Activated naive CD8-positive, alpha-beta T cell treated with anti-CD3 and anti-CD28 coated beads, Interleukin-2, amount 50 U/mL, for 24 hours (primary cell): ENCODE results near the gene SEPHS1.
"Not testable (repeated sequence)": the region's sequence is repeated elsewhere in the genome, so short reads cannot be mapped to it uniquely, and the experiment has no call there.

Experiments
- ATAC-seq: fragments of 150-1000 bp; cut with Tn5 transposase; one replicate; pipeline ENCODE4 v1.10.0; 2021
- DNase-seq: peaks from one replicate; pipeline ENCODE4 v3.0.0; 2021
- H3K27ac Mint-ChIP-seq: one replicate; pipeline ENCODE4 v1.8.0; 2021; ENCODE audit warnings: mild to moderate bottlenecking, mixed read lengths
- H3K27me3 Mint-ChIP-seq: one replicate; pipeline ENCODE4 v1.8.0; 2021; ENCODE audit warnings: mixed read lengths
- H3K36me3 Mint-ChIP-seq: one replicate; pipeline ENCODE4 v1.8.0; 2021; ENCODE audit warnings: low read depth, mixed read lengths
- H3K4me1 Mint-ChIP-seq: one replicate; pipeline ENCODE4 v1.8.0; 2021; ENCODE audit warnings: mixed read lengths
- H3K4me3 Mint-ChIP-seq: one replicate; pipeline ENCODE4 v1.8.0; 2021; ENCODE audit warnings: mild to moderate bottlenecking, moderate library complexity, mixed read lengths
- H3K9me3 Mint-ChIP-seq: one replicate; pipeline ENCODE4 v1.8.0; 2021; ENCODE audit warnings: mixed read lengths

SEPHS1 gene

GRCh38 chr10:13348216-13349017, at the start of gene SEPHS1:
Gene SEPHS1, minus strand, starts transcription at chr10:13348293. Its CDS starts 3,343 bp downstream, at chr10:13344950.
- ATAC-seq (peak; percentile 80), DNase-seq (peak; percentile 84)
- H3K36me3 Mint-ChIP-seq, result peaks cover 17% of the 10 kb centered on the region
- peak within 1 kb of the TSS; percentile 93 for H3K27ac Mint-ChIP-seq
- no peaks in the 10 kb centered on the region for H3K9me3 Mint-ChIP-seq
- peak within 1 kb of the TSS; percentile 86 for H3K4me3 Mint-ChIP-seq
- H3K27me3 Mint-ChIP-seq, result no peaks in the 10 kb centered on the region
- peaks cover 58% of the 10 kb centered on the region for H3K4me1 Mint-ChIP-seq

DNA sequence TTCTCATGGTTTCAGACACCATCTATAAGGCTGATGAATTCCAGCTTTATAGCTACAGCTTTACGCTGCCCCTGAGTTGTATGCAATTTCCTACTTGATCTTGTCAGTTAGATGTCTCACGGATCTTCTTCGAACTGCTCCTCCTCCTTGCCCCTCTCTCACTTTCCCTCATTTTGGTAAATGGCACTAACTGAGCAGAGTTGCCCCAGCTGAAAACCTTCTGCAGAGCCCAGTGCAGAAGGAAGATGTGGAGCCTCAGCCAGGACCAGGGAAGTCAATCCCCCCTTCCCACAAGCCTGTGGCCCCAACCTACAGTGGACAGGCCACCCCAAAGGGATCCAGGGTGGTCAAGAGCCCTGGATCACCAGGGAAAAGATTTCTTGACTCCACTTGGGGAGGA, 49.0 kb upstream of the SEPHS1 start:
- DNase-seq (no peak), ATAC-seq (no peak)
- Mint-ChIP-seq H3K4me1 (no peaks in the 10 kb centered on the region), H3K27ac (no peak overlapping the region), H3K36me3 (no peaks in the 10 kb centered on the region), H3K9me3 (no peaks in the 10 kb centered on the region), H3K4me3 (no peak overlapping the region), H3K27me3 (peaks cover 13% of the 10 kb centered on the region)

DNA sequence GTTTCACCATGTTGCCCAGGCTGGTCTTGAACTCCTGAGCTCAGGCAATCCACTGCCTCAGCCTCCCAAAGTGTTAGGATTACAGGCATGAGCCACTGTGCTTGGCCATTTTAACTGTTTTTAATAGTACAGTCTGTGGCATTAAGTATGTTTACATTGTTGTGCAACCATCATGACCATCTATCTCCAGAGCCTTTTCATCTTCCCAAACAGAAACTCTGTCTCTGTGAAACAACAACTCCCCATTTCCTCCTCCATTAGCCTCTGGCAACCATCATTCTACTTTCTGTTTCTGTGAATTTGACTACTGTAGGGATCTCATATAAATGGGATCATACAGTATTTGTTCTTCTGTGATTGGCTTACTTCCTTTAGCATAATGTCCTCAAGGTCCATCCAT, 48.3 kb upstream of the SEPHS1 start:
- DNase-seq (no peak), ATAC-seq (no peak)
- H3K27me3 Mint-ChIP-seq, result peaks cover 13% of the 10 kb centered on the region
- no peaks in the 10 kb centered on the region for H3K9me3 Mint-ChIP-seq
- no peak overlapping the region for H3K27ac Mint-ChIP-seq
- no peaks in the 10 kb centered on the region for H3K4me1 Mint-ChIP-seq
- H3K4me3 Mint-ChIP-seq, result no peak overlapping the region
- no peaks in the 10 kb centered on the region for H3K36me3 Mint-ChIP-seq

GRCh38 chr10:13395540-13395939, 47.4 kb upstream of the SEPHS1 start:
- H3K4me3 Mint-ChIP-seq, result no peak overlapping the region
- ATAC-seq (no peak), DNase-seq (no peak)
- H3K27ac Mint-ChIP-seq, result no peak overlapping the region
- no peaks in the 10 kb centered on the region for H3K9me3 Mint-ChIP-seq
- H3K4me1 Mint-ChIP-seq, result peaks cover under 1% of the 10 kb centered on the region
- peaks cover 16% of the 10 kb centered on the region for H3K27me3 Mint-ChIP-seq
- H3K36me3 Mint-ChIP-seq, result no peaks in the 10 kb centered on the region

DNA sequence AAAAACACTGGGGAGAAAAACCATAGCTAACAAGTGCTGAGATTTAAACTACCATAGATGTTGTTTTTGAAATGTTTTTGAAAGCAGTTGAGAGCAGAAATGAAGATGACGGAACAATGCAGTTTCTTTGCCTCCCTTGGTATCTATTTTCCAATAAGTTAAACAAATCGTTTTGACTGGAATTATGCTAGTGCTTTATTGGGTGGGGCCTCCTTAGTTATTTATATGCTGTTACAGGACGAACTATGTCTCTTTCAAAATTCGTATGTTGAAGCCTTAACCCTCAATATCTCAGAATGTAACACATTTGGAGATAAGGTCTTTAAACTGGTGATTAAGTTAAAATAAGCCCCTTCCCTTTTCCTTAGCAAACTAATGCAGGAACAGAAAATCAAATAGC, 45.5 kb upstream of the SEPHS1 start:
- no peaks in the 10 kb centered on the region for H3K36me3 Mint-ChIP-seq
- ATAC-seq (no peak), DNase-seq (no peak)
- H3K27ac Mint-ChIP-seq, result no peak overlapping the region
- H3K9me3 Mint-ChIP-seq, result no peaks in the 10 kb centered on the region
- peaks cover 1% of the 10 kb centered on the region for H3K4me1 Mint-ChIP-seq
- H3K27me3 Mint-ChIP-seq, result peaks cover 12% of the 10 kb centered on the region
- H3K4me3 Mint-ChIP-seq, result no peak overlapping the region

- H3K27me3 Mint-ChIP-seq, result peaks cover 12% of the 10 kb centered on the region
- ATAC-seq, result no peak
- H3K4me1 Mint-ChIP-seq, result peaks cover 1% of the 10 kb centered on the region
Observed at GRCh38 chr10:13392701-13393100, 44.6 kb upstream of the SEPHS1 start.

DNA sequence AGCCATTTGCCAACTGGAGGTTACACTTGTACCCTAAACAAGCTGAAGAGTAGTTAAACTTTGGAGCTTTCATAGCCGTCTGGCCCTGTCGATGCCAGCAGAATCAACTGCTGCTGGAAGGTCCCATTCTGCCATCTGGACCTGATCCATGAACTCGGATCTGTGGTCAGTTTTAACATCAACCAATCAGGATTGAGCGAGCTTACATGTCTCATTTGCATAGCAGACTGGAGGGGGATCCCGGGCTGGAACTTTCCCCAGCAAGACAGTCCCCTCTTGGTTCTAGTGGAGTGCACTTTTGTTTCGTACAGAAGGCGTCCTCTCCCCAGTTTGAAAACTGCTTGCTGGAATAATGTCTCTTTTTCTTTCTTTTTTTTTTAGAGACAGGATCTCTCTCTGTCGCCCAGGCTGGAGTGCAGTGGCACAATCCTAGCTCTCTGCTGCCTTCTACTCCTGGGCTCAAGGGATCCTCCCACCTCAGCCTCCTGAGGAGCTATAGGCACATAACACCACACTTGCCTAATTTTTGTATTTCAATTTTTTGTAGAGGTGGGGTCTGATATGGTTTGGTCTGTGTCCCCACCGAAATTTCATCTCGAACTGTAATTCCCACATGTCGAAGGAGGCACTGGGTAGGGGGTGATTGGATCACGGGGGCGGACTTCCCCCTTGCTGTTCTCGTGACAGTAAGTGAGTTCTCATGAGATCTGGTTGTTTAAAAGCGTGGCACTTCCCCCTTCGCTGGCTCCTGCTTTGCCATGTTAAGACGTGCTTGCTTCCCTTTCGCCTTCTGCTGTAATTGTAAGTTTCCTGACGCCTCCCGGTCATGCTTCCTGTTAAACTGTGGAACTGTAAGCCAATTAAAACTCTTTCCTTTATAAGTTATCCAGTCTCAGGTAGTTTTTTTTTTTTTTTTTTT, 42.8 kb upstream of the SEPHS1 start:
- ATAC-seq (no peak), DNase-seq (no peak)
- Mint-ChIP-seq H3K27me3 (peaks cover 15% of the 10 kb centered on the region), H3K4me1 (peaks cover 1% of the 10 kb centered on the region), H3K36me3 (no peaks in the 10 kb centered on the region), H3K27ac (no peak overlapping the region), H3K9me3 (no peaks in the 10 kb centered on the region), H3K4me3 (no peak overlapping the region)

More at GRCh38 chr10:13392701-13393100, 44.6 kb upstream of the SEPHS1 start:
- no peaks in the 10 kb centered on the region for H3K9me3 Mint-ChIP-seq
- no peak overlapping the region for H3K4me3 Mint-ChIP-seq
- no peaks in the 10 kb centered on the region for H3K36me3 Mint-ChIP-seq
- H3K27ac Mint-ChIP-seq, result no peak overlapping the region
- no peak for DNase-seq

- DNase-seq (no peak), ATAC-seq (no peak)
- H3K27ac Mint-ChIP-seq, result no peak overlapping the region
- no peaks in the 10 kb centered on the region for H3K36me3 Mint-ChIP-seq
- H3K9me3 Mint-ChIP-seq, result no peaks in the 10 kb centered on the region
- peaks cover 21% of the 10 kb centered on the region for H3K27me3 Mint-ChIP-seq
- H3K4me1 Mint-ChIP-seq, result peaks cover 1% of the 10 kb centered on the region
- H3K4me3 Mint-ChIP-seq, result no peak overlapping the region
Observed at GRCh38 chr10:13388478-13389230, 40.6 kb upstream of the SEPHS1 start.

GRCh38 chr10:13386021-13386420, 37.9 kb upstream of the SEPHS1 start:
- Mint-ChIP-seq H3K4me3 (no peak overlapping the region), H3K36me3 (no peaks in the 10 kb centered on the region), H3K27me3 (peaks cover 35% of the 10 kb centered on the region), H3K27ac (no peak overlapping the region), H3K9me3 (no peaks in the 10 kb centered on the region), H3K4me1 (peaks cover 11% of the 10 kb centered on the region)
- no peak for DNase-seq
- no peak for ATAC-seq

DNA sequence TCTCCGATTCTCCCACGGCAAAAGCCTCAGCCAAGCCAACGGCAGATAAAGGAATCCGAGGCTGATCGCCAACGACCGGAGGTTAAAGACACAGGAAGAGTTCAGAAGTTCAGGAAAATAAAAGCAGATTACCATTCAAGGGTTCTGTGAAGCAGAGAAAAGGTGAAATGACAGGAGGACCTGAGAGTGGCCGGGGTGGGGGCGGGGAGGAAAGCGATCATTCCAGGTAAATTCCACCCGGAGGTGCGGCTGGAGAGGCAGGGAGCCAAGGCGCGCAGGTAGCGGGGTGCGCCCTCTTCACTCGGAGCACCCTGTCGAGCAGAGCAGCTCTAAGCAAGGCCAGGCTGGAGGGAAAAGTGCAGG, 35.3 kb upstream of the SEPHS1 start:
- H3K27me3 Mint-ChIP-seq, result peaks cover 48% of the 10 kb centered on the region
- H3K36me3 Mint-ChIP-seq, result no peaks in the 10 kb centered on the region
- DNase-seq (no peak), ATAC-seq (no peak)
- peak overlapping the region; percentile 42 for H3K4me3 Mint-ChIP-seq
- no peaks in the 10 kb centered on the region for H3K9me3 Mint-ChIP-seq
- H3K27ac Mint-ChIP-seq, result no peak overlapping the region
- peaks cover 10% of the 10 kb centered on the region for H3K4me1 Mint-ChIP-seq

DNA sequence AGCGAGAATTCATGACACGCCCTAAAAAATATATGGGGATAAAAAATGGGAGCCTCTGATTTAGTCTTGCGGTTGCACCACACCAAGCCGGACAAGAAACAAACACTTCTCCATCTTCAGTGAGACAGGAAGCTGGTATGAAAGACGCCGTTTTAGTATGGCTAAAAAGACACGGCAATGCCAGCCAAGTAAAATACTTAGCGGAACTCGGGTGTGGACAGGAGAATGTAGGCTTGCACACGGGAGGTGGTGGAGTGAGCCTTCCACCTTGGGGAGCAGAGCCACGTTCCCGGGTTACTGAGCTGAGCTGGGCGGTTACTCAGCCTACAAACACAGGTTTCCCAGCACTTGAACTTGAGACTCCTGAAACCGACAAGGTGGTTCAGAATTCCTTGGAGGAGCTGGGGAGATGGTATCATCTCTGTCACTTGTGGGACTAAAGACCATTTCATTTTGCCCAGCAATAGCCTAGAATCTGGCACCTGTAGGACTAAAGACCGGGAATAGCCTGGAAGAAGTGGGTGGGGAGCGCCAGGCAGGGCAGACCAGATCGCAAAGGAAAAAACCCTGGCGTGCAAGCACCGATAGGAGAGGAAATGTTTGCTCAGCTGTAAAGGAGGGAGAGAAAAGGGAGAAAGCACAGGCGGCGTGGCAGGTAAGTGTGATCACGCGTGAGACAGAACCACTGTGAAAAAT, 34.8 kb upstream of the SEPHS1 start:
- Mint-ChIP-seq H3K4me3 (peak overlapping the region; percentile 42), H3K9me3 (no peaks in the 10 kb centered on the region), H3K4me1 (peaks cover 10% of the 10 kb centered on the region), H3K36me3 (no peaks in the 10 kb centered on the region), H3K27me3 (peaks cover 48% of the 10 kb centered on the region), H3K27ac (no peak overlapping the region)
- DNase-seq (no peak), ATAC-seq (no peak)

DNA sequence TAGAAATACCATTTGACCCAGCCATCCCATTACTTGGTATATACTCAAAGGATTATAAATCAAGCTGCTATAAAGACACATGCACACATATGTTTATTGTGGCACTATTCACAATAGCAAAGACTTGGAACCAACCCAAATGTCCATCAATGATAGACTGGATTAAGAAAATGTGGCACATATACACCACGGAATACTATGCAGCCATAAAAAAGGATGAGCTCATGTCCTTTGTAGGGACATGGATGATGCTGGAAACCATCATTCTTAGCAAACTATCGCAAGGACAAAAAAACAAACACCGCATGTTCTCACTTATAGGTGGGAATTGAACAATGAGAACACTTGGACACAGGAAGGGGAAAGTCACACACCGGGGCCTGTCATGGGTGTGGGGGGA, 31.0 kb upstream of the SEPHS1 start:
- DNase-seq, H3K4me3 Mint-ChIP-seq, ATAC-seq, H3K27ac Mint-ChIP-seq, H3K9me3 Mint-ChIP-seq, H3K4me1 Mint-ChIP-seq, H3K36me3 Mint-ChIP-seq: not testable (repeated sequence)
- H3K27me3 Mint-ChIP-seq, result peaks cover 37% of the 10 kb centered on the region

- DNase-seq (no peak), ATAC-seq (no peak)
- H3K4me1 Mint-ChIP-seq, result no peaks in the 10 kb centered on the region
- peaks cover 21% of the 10 kb centered on the region for H3K27me3 Mint-ChIP-seq
- no peak overlapping the region for H3K4me3 Mint-ChIP-seq
- H3K27ac Mint-ChIP-seq, result no peak overlapping the region
- H3K9me3 Mint-ChIP-seq, result no peaks in the 10 kb centered on the region
- H3K36me3 Mint-ChIP-seq, result no peaks in the 10 kb centered on the region
Observed at GRCh38 chr10:13376746-13377145, 28.7 kb upstream of the SEPHS1 start.

GRCh38 chr10:13376297-13376696, 28.2 kb upstream of the SEPHS1 start:
- H3K4me1 Mint-ChIP-seq, result no peaks in the 10 kb centered on the region
- H3K27me3 Mint-ChIP-seq, result peaks cover 18% of the 10 kb centered on the region
- no peaks in the 10 kb centered on the region for H3K36me3 Mint-ChIP-seq
- no peak overlapping the region for H3K4me3 Mint-ChIP-seq
- H3K9me3 Mint-ChIP-seq, result no peaks in the 10 kb centered on the region
- DNase-seq, result no peak
- no peak overlapping the region for H3K27ac Mint-ChIP-seq
- ATAC-seq, result no peak
